ENCODE data around the gene TMEM263. TPM values are rescaled to one million over a fixed set of nuclear protein-coding genes. Genes with fewer than 3 reads are reported as not detected.

Gene TMEM263
- polyA plus RNA-seq, 1 of the 3 experiments (the other 2 are of a cell fraction) = 16.9 TPM

DNA sequence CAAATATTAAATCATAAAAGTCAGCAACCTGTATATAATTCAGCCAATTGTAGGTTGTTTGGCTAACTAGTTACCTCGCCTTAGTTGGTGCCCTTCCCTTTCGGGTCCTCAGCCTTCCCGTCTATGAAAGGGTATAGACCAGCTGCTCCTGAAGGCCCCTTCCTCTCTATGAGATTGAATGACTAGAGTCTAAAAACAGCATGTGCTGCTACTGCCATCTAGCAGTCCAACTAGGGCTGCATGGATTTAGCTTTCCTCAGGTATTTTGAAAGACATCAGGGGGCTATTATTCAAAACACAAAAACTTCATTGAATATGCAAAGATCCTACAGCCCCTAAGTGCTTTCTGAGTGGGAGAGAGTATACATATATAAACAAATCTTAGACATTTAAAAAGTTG is 37.0 kb upstream of the TMEM263 start (continued):
- TF ChIP-seq EP300 (IDR thresholded peaks at IDR 0.05; ENCODE audit: borderline replicate concordance in 1 of 2, low read depth in 1 of 2, low read length in 1 of 2) (no peak), CHD2 (IDR thresholded peaks at IDR 0.05; ENCODE audit: low read length, partially characterized antibody) (no peak), RXRA (IDR thresholded peaks at IDR 0.05; ENCODE audit: borderline replicate concordance, low read depth) (no peak), JUND (IDR thresholded peaks at IDR 0.05) (no peak), GATA2 (CRISPR knock-in tag; IDR thresholded peaks at IDR 0.05) (no peak), FOXM1 (IDR thresholded peaks at IDR 0.05; ENCODE audit: low read depth) (no peak), FOXJ3 (CRISPR knock-in tag; IDR thresholded peaks at IDR 0.05) (no peak), IRF3 (IDR thresholded peaks at IDR 0.05; ENCODE audit: low read depth, low read length) (no peak), ZBTB33 (IDR thresholded peaks at IDR 0.05; ENCODE audit: borderline replicate concordance, low read depth) (no peak), RCOR1 (IDR thresholded peaks at IDR 0.05; ENCODE audit: low read length) (no peak), SMC3 (IDR thresholded peaks at IDR 0.05; ENCODE audit: low read depth, low read length) (peak; percentile 69)

DNA sequence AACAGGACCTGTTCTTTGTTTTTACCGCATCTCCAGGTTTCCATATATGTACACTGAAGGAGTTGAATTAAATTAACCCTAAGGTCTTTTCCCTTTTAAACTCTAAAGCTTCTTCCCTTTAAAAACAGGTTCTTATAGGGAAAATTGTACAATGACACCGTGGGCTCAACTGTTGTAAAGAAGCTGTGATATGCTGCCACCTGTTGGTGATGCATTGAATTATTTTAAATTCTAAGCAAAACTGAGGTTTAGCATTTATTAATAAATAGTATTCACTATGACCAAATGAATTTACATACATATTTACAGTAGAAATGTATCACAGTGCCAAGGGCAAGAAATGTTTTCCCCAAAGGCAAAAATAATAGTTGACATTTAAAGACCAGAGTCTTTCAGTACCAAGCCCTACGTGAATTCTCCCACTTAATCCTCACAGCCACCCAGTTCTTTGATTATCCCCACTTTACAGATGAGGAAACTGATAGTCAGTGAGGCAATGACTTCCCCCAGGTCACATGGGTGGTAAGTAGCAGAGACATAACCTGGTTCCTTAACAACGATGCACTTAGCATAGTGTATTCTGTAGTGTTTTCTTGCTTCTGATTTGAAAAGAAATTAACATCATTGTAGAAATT is 35.7 kb upstream of the TMEM263 start:
- H3F3A ChIP-seq (replicated peaks; ENCODE audit: insufficient read depth) = no peaks in the 10 kb centered on the region
- H3K9me3 ChIP-seq = no peaks in the 10 kb centered on the region
- TF ChIP-seq FOXJ3 (CRISPR knock-in tag; IDR thresholded peaks at IDR 0.05) (no peak), NFIC (IDR thresholded peaks at IDR 0.05; ENCODE audit: borderline replicate concordance) (no peak), TEAD4 (IDR thresholded peaks at IDR 0.05; ENCODE audit: borderline replicate concordance, insufficient read depth) (no peak), RAD21 (IDR thresholded peaks at IDR 0.05; ENCODE audit: low read length) (peak; percentile 88), RCOR1 (IDR thresholded peaks at IDR 0.05; ENCODE audit: low read length) (no peak), RFX5 (IDR thresholded peaks at IDR 0.05; ENCODE audit: low read length) (no peak), YY1 (IDR thresholded peaks at IDR 0.05; ENCODE audit: low read depth) (no peak), EZH2phosphoT487 (IDR thresholded peaks at IDR 0.05; ENCODE audit: borderline replicate concordance, low read depth) (no peak), CTCF (IDR thresholded peaks at IDR 0.05) (peak; percentile 86), SIN3A (IDR thresholded peaks at IDR 0.05; ENCODE audit: borderline replicate concordance, low read depth, low read length) (no peak), POLR2AphosphoS5 (IDR thresholded peaks at IDR 0.05; ENCODE audit: low read depth, low read length) (no peak), FOXM1 (IDR thresholded peaks at IDR 0.05; ENCODE audit: low read depth) (no peak), REST (IDR thresholded peaks at IDR 0.05; ENCODE audit: low read depth, low read length) (no peak), MEF2A (IDR thresholded peaks at IDR 0.05; ENCODE audit: borderline replicate concordance, low read depth) (no peak), SMC3 (IDR thresholded peaks at IDR 0.05; ENCODE audit: low read depth, low read length) (peak; percentile 61)
- H3K4me3 ChIP-seq (ENCODE audit: low read depth in 2 of 2, low read length in 1 of 2) = no peak overlapping the region
- no peaks in the 10 kb centered on the region for H3K79me2 ChIP-seq (ENCODE audit: insufficient read depth)
- no peaks in the 10 kb centered on the region for H4K20me1 ChIP-seq (ENCODE audit: insufficient read depth)
- H3K36me3 ChIP-seq (replicated peaks in 1 of 2; ENCODE audit: control insufficient read depth in 1 of 2, insufficient read depth in 2 of 2, low read length in 1 of 2) = no peaks in the 10 kb centered on the region
- no peak overlapping the region for H2AFZ ChIP-seq (ENCODE audit: low read depth)
- CTCF ChIA-PET = interaction anchor here (0.6 to 4.4 kb wide), 36 partner anchors 13 to 855 kb away, joined by 3 to 92 read pairs (median 4); partner anchors contain the start of genes ASCL4, POLR3B and TMEM263
- POLR2A ChIA-PET = no interaction called here
- no peak overlapping the region for H3K27ac ChIP-seq (ENCODE audit: low read depth in 2 of 2, low read length in 1 of 2)
- DNase-seq = peak; percentile 54
- no peaks in the 10 kb centered on the region for H3K27me3 ChIP-seq (ENCODE audit: insufficient read depth)
- no peak overlapping the region for H3K4me2 ChIP-seq
- H3K4me1 ChIP-seq (ENCODE audit: control insufficient read depth in 1 of 2, insufficient read depth in 2 of 2, low read depth in 1 of 2, low read length in 1 of 2) = no peaks in the 10 kb centered on the region
- 25% methylated on average over 4 of the region's 4 CpGs for WGBS (ENCODE audit: low lambda C conversion rate)
- no peaks in the 10 kb centered on the region for H3K9me2 ChIP-seq
- H3K9ac ChIP-seq = no peak overlapping the region
